ENCODE results near the gene HYI. TPM values are rescaled to one million over a fixed set of nuclear protein-coding genes. Genes with fewer than 3 reads are reported as not detected.

The HYI gene
- total RNA-seq, 2 donors from 2014 or later = 67.7 to 104 TPM

DNA sequence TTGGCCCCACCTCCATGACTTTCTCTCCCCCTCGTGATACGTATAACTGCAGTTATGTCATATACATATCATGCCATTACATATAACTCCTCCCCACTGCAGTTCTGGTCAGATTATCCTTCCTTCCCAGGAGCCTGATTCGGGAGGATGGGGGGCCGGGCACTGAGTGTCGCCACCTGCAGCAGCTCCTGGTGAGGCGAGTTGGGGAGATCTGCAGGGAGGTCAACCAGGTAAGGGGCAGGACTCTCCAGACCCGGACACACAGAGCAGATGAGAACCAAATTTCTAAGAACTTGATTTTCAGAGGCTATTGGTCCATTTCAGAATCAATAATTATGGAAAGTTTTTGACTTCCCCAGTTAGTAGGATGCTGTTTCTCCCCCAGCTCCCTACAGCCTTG is 19.5 kb downstream of the HYI start:
- 92% methylated on average over 7 of the region's 7 CpGs for WGBS

DNA sequence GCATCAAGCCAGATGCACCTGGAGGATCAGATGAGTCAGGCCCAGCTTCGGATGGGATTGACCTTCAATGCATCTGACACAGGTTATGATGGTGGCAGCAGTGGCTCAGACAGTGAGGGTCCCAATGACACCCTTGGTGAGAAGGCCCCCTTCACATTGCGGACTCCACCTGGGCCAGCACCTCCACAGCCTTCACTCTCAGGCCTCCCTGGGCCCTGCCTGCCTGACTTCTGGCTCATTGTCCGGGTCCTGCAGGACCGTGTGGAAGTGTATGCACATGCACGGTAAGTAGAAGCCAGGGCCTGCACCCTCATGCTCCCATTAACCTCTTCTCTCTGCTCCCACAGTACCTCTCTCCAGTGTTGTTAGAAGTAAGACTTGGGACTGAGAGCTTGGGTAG is 20.8 kb downstream of the HYI start:
- no peaks in the 10 kb centered on the region for H3K4me1 ChIP-seq (replicated peaks)
- no peak for DNase-seq (ENCODE audit: low spot score)
- H3K36me3 ChIP-seq = peaks cover 24 to 54% of the 10 kb centered on the region in 2 donors
- H3K27ac ChIP-seq = no peak overlapping the region
- no peaks in the 10 kb centered on the region for H3K9me3 ChIP-seq
- no peaks in the 10 kb centered on the region for H3K27me3 ChIP-seq (replicated peaks; ENCODE audit: insufficient read depth)
- no peak for TF ChIP-seq POLR2AphosphoS5 (IDR thresholded peaks at IDR 0.05)
- no peak for TF ChIP-seq CTCF (IDR thresholded peaks at IDR 0.05)
- no peak for TF ChIP-seq POLR2A (IDR thresholded peaks at IDR 0.05)
- intact Hi-C loops (cut with DNase I) = no loop called here
- no peak overlapping the region for H3K4me3 ChIP-seq
- 81% methylated on average over 5 of the region's 5 CpGs for WGBS

More for the DNA sequence above, 19.5 kb downstream of the HYI start:
- Histone ChIP-seq H3K4me1 (replicated peaks) (no peaks in the 10 kb centered on the region), H3K4me3 (no peak overlapping the region), H3K27ac (no peak overlapping the region), H3K27me3 (replicated peaks; ENCODE audit: insufficient read depth) (no peaks in the 10 kb centered on the region), H3K36me3 (peaks cover 18 to 44% of the 10 kb centered on the region in 2 donors), H3K9me3 (no peaks in the 10 kb centered on the region)
- no peak for DNase-seq (ENCODE audit: low spot score)
- TF ChIP-seq POLR2AphosphoS5 (IDR thresholded peaks at IDR 0.05) = no peak
- TF ChIP-seq POLR2A (IDR thresholded peaks at IDR 0.05) = no peak
- no peak for TF ChIP-seq CTCF (IDR thresholded peaks at IDR 0.05)
- intact Hi-C loops (cut with DNase I) = no loop called here

GRCh38 chr1:43432171-43432860 is 21.4 kb downstream of the HYI start:
- DNase-seq (ENCODE audit: low spot score) = no peak
- Histone ChIP-seq H3K4me1 (replicated peaks) (no peaks in the 10 kb centered on the region), H3K4me3 (no peak overlapping the region), H3K27ac (no peak overlapping the region), H3K36me3 (peaks cover 28 to 55% of the 10 kb centered on the region in 2 donors), H3K27me3 (replicated peaks; ENCODE audit: insufficient read depth) (no peaks in the 10 kb centered on the region), H3K9me3 (no peaks in the 10 kb centered on the region)
- 96% methylated on average over 9 of the region's 9 CpGs for WGBS
- TF ChIP-seq POLR2A (IDR thresholded peaks at IDR 0.05) (no peak), CTCF (IDR thresholded peaks at IDR 0.05) (no peak), POLR2AphosphoS5 (IDR thresholded peaks at IDR 0.05) (no peak)
- intact Hi-C loops (cut with DNase I) = no loop called here

DNA sequence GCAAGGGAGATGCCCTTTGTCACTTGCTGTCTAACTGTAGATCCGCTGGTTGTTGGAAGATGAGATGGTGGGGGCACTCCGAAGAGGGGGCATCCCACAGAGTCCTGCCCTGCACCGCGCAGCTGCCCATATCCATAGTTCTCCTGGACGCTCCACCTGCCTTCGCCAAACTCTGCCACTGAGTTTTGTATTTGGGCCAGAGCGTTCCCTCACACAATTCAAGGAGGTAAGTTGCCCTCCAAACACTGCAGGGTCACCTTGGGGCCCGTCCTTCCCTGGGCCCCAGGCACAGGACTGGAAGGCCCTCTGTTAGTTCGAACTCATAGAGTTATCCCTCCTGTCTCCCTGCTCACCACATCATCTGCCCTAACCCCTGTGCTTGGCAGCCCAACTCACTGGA is 22.1 kb downstream of the HYI start:
- intact Hi-C loops (cut with DNase I) = no loop called here
- peaks cover 28 to 55% of the 10 kb centered on the region in 2 donors for H3K36me3 ChIP-seq
- no peak overlapping the region for H3K27ac ChIP-seq
- DNase-seq (ENCODE audit: low spot score) = no peak
- H3K4me3 ChIP-seq = no peak overlapping the region
- 96% methylated on average over 9 of the region's 9 CpGs for WGBS
- no peak for TF ChIP-seq CTCF (IDR thresholded peaks at IDR 0.05)
- no peaks in the 10 kb centered on the region for H3K27me3 ChIP-seq (replicated peaks; ENCODE audit: insufficient read depth)
- H3K4me1 ChIP-seq (replicated peaks) = no peaks in the 10 kb centered on the region
- no peaks in the 10 kb centered on the region for H3K9me3 ChIP-seq

- H3K9me3 ChIP-seq = no peaks in the 10 kb centered on the region
- no peaks in the 10 kb centered on the region for H3K4me1 ChIP-seq (replicated peaks)
- no peaks in the 10 kb centered on the region for H3K27me3 ChIP-seq (replicated peaks; ENCODE audit: insufficient read depth)
- no peak overlapping the region for H3K4me3 ChIP-seq
- intact Hi-C loops (cut with DNase I) = no loop called here
- DNase-seq (ENCODE audit: low spot score) = no peak
- no peak for TF ChIP-seq POLR2AphosphoS5 (IDR thresholded peaks at IDR 0.05)
- TF ChIP-seq POLR2A (IDR thresholded peaks at IDR 0.05) = no peak
- no peak for TF ChIP-seq CTCF (IDR thresholded peaks at IDR 0.05)
- WGBS = 96% methylated on average over 5 of the region's 5 CpGs
- no peak overlapping the region for H3K27ac ChIP-seq
- peaks cover 28 to 55% of the 10 kb centered on the region in 2 donors for H3K36me3 ChIP-seq
These were observed 22.9 kb downstream of the HYI start for GRCh38 chr1:43430831-43431230.

All from prostate gland (tissue), 2 donors.